Tibial nerve (tissue), 4 donors: ENCODE results near the gene MBP.

Source experiments
- CTCF ChIP-seq, 5 experiments: fragments of 200-600 bp in 3 of 5; fragments of 450-650 bp in 2 of 5; sonication (generic) in 3 of 5; IDR thresholded peaks; one replicate each; pipeline ENCODE4 v1.5.1; 2016 to 2019; ENCODE audit warnings: antibody characterized with exemption in 5 of 5, mild to moderate bottlenecking in 3 of 5, moderate library complexity in 2 of 5
- EP300 ChIP-seq, 2 donors: sonication (generic); formaldehyde crosslinking; IDR thresholded peaks; one replicate each; pipeline ENCODE4 v1.6.1; 2017; ENCODE audit warnings: antibody characterized with exemption in 2 of 2, mild to moderate bottlenecking in 1 of 2
- POLR2A ChIP-seq, 2 donors: fragments of 450-650 bp; IDR thresholded peaks; one replicate each; pipeline ENCODE4 v1.6.1; 2017; ENCODE audit warnings: antibody characterized with exemption in 2 of 2, mild to moderate bottlenecking in 2 of 2, moderate library complexity in 2 of 2

- TF ChIP-seq CTCF (IDR thresholded peaks at IDR 0.05), result no peak
- no peak for TF ChIP-seq POLR2A (IDR thresholded peaks at IDR 0.05)
- no peak for TF ChIP-seq EP300 (IDR thresholded peaks at IDR 0.05)
Measured at GRCh38 chr18:76983613-76984051, 149.0 kb downstream of the MBP start.
